Right forelimb (tissue), 1 donor: Measurements from ENCODE around the gene RPRD2.
"Not testable (repeated sequence)": the region's sequence is repeated elsewhere in the genome, so short reads cannot be mapped to it uniquely, and the experiment has no call there.

Source experiments
- DNase-seq: peaks from one replicate; pipeline ENCODE4 v3.0.0-alpha.2; 2018

Gene RPRD2

GRCh38 chr1:150363426-150364230 lies at the start of gene RPRD2:
TSS of gene RPRD2 (plus strand) at chr1:150364147. CDS start at chr1:150364715, 568 bp downstream.
- DNase-seq, result peak; percentile 98

GRCh38 chr1:150314691-150315090 lies 49.3 kb upstream of the RPRD2 start:
- DNase-seq, result not testable (repeated sequence)

- DNase-seq, result no peak
These were observed 43.3 kb upstream of the RPRD2 start for GRCh38 chr1:150320667-150320978.

GRCh38 chr1:150321826-150322166 lies 42.2 kb upstream of the RPRD2 start:
- DNase-seq, result no peak

- DNase-seq, result no peak
These were observed 41.6 kb upstream of the RPRD2 start for GRCh38 chr1:150322310-150322709.

GRCh38 chr1:150332651-150333290 lies 31.2 kb upstream of the RPRD2 start:
- DNase-seq, result no peak

- DNase-seq, result no peak
These were observed 17.6 kb upstream of the RPRD2 start for GRCh38 chr1:150346316-150346715.

- DNase-seq, result no peak
These were observed 11.1 kb upstream of the RPRD2 start for GRCh38 chr1:150352866-150353265.

- no peak for DNase-seq
These were observed 1.1 kb upstream of the RPRD2 start for GRCh38 chr1:150362721-150363425.

- DNase-seq, result peak; percentile 86
These were observed 470 bp downstream of the RPRD2 start for GRCh38 chr1:150364231-150365003.

- DNase-seq, result no peak
These were observed 2.0 kb downstream of the RPRD2 start for GRCh38 chr1:150365941-150366340.

GRCh38 chr1:150366416-150367296 lies 2.7 kb downstream of the RPRD2 start:
- DNase-seq, result no peak

- no peak for DNase-seq
These were observed 7.2 kb downstream of the RPRD2 start for GRCh38 chr1:150371110-150371509.

- DNase-seq, result no peak
These were observed 8.6 kb downstream of the RPRD2 start for GRCh38 chr1:150372580-150372979.

GRCh38 chr1:150376110-150376509 lies 12.2 kb downstream of the RPRD2 start:
- DNase-seq, result no peak

GRCh38 chr1:150383631-150384324 lies 19.8 kb downstream of the RPRD2 start:
- no peak for DNase-seq

- DNase-seq, result no peak
These were observed 21.8 kb downstream of the RPRD2 start for GRCh38 chr1:150385537-150386445.

GRCh38 chr1:150386592-150386991 lies 22.6 kb downstream of the RPRD2 start:
- DNase-seq, result no peak

GRCh38 chr1:150387200-150387599 lies 23.3 kb downstream of the RPRD2 start:
- no peak for DNase-seq

- no peak for DNase-seq
These were observed 24.3 kb downstream of the RPRD2 start for GRCh38 chr1:150388241-150388640.
